T-helper 2 cell treated with Interferon-gamma antibody and Interleukin-4, amounts not matched to agents 100 ng/mL and 5 ng/mL, for 36 hours (primary cell): ENCODE results near the gene VAV2. TPM values are rescaled to one million over a fixed set of nuclear protein-coding genes. Genes with fewer than 3 reads are reported as not detected.
"Not testable (repeated sequence)": the region's sequence is repeated elsewhere in the genome, so short reads cannot be mapped to it uniquely, and the experiment has no call there.

Source experiments
- intact Hi-C: fragments of 100-400 bp; cut with micrococcal nuclease; formaldehyde crosslinking; loops from one replicate; pipeline ENCODE4 v1.15.1; 2023
- total RNA-seq: library from RNA; stranded (reverse); gene quantifications from 2 replicates; pipeline ENCODE4 v1.2.3, GENCODE V29; 2022

VAV2 gene
- total RNA-seq, 1 donor from 2014 or later, result 7.3 TPM

DNA sequence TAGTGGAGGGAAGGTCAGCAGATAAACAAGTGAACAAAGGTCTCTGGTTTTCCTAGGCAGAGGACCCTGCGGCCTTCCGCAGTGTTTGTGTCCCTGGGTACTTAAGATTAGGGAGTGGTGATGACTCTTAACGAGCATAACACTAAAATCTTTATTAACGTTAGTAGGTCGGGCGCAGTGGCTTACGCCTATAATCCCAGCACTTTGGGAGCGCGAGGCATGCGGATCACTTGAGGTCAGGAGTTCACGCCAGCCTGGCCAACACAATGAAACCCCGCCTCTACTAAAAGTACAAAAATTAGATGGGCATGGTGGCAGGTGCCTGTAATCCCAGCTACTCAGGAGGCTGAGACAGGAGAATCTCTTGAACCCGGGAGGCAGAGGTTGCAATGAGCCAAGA is 96.1 kb downstream of the VAV2 start:
- intact Hi-C loops, result not testable (repeated sequence)

DNA sequence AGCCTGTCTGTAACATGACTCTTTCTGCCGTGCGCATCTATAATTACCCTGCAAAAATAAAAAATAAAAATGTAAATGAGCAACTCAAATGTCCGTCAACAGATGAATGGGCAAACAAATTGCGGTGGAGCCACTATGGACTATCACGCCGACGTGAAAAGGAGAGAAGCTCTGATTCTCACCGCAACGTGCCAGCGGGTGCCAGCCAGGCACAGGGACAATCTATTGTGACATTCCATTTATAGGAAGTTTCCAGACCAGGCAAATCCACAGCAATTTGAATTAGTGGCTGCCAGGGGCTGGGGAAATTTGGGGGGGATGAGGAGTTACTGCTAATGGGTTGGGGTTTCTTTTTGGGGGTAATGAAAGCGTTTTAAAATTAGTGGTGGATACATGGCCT is 96.8 kb downstream of the VAV2 start:
- intact Hi-C loops, result no loop called here

DNA sequence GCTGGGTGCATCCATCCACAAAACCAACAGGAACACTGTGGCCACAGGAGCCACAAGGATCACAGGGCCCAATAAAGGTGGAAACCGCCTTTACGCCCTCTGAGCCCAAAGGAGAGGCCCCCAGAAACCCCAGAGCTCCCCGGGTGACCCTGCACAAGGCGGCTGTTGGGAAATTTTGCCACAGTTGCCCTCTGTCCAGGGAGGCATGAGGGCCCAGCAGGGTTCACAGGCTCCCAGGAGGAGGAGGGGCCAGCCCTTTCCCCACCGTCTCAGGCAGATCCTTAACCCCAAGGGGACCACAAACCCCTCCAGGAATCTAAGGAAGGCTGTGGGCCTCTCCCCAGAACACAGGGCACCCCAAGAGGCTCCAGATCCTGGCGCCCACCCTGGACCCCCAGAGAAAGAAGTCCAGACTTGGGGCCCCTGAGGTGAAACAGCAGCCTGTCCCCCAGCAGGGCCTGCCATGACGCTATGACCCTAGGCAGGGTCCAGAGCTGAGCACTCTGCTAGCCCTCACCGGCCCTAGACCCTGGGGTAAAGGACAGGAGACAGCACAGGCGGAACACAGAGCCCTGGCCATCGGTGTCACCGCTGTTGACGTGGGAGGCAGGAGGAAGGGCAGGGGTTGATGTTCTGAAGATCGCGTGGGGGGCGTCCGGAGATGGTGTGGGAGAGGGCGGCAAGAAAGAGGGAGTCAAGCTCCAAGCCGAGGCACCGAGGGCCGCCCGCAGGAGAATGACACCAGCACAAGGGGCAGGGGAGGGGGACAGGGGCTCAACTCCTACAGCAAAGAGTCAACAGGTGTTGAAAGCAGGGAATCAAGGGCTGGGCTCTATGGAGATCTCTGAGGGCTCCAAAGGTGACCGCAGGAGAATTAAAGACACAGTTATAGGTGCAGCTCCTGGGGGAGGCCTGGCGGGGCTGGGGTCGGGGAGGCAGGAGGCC is 97.5 kb downstream of the VAV2 start:
- intact Hi-C loops, result no loop called here

DNA sequence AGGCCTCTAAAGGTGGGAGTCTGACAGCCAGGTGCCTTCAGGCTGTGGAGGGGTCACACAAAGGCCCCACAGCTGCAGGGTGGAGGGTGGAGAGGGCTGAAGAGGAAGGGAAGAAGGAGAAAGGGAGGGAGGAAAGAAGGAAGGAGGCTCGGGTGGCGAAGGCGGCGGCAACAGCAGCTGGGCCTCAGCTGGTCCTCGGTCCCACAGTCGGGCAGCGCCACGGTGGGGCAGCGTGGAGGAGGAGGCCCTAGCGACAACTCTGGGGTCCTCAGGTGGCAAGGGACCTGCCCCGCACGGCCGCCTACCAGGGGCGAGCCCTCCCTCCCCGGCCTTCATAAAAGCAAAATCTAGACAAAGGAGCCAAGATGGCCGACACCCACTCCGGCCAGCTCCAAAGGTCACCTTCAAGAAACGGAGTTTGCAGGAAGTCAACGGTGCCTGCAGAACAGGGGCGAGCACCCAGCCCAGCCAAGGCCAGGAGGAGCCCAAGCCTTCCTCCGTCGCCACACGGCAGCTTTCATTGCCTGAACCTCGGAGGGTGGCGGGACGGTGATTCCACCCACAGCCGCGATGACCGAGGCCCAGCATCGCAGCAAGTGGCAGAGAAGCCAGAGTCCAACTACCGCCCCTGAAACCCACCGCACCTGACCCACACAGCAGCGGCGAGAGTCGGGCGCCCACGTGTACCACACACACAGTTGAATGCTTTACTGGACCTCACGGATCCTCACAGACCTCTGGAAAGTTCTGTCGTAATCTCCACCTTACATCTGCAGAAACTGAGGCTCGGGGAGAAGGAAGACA is 98.7 kb downstream of the VAV2 start:
- intact Hi-C loops, result no loop called here

DNA sequence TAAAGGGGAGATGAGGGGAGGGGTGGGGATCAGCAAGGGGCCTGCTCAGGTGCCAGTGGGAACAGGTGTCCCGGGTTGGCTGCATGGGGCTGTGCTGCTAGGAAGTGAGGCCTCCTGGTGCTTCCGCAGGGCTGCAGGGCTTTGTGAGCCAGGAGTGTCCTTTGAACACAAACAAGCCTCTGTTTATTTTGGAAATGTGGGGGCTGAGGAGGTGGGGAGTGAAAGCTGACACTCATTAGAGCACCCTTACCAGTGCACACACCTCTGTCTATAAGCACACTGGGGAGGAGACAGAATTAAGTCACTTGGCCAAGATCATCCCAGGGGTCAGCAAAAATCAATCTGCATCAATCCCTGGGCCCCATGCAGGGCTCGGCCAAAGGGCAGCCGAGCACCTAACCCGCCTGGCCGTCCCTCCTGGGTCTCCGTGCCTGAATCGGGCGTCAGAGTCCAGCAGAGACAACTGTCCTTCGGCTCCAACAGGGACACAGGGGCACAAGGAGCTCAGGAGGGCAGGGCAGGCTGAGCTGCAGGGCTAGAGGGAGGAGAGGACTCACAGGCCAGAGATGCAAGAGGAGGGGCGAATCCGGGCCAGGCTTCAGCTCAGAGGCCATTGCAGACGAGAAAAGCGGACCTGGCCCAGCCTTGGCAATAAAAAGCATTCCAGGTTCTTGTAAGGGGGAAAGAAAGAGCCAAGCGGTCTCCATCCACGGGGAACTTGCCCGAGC is 99.8 kb downstream of the VAV2 start:
- intact Hi-C loops, result no loop called here

DNA sequence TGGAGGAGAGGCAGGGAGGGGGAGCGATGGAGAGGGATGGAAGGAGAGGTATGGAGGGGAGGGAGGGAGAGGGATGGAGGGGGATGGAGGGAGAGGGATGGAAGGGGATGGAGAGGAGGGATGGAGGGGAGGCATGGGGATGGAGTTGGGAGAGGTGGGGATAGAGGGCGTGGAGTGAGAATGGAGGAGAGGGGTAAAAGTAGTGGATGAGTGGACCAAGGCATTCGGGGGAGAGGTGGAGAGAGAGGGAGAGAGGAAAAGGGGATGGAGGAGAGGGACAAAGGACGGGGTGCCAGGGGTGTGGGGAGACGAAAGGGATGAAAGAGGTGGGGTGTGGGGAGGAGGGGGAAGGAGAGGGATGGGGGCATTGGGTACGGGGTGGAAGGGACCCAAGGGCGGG is 100.4 kb downstream of the VAV2 start:
- intact Hi-C loops, result no loop called here

DNA sequence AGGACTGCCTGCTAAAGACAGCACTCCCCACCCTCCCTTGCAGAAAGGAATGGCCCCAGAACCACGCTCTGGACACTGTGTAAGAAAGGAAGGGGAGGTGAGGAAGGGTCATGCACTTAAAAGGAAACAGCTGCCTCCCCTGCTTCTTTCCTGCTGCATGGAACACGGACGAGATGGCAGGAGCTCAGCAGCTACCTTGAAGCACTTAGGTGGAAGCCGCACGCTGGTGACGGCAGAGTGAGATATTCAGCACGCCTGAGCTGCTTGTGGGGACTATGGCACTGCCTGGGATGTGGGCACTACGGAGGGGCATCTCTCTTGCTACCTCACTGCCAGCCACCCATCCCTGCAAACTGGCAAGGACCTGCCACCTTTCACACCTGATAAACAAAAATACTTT is 101.5 kb downstream of the VAV2 start:
- intact Hi-C loops, result no loop called here

DNA sequence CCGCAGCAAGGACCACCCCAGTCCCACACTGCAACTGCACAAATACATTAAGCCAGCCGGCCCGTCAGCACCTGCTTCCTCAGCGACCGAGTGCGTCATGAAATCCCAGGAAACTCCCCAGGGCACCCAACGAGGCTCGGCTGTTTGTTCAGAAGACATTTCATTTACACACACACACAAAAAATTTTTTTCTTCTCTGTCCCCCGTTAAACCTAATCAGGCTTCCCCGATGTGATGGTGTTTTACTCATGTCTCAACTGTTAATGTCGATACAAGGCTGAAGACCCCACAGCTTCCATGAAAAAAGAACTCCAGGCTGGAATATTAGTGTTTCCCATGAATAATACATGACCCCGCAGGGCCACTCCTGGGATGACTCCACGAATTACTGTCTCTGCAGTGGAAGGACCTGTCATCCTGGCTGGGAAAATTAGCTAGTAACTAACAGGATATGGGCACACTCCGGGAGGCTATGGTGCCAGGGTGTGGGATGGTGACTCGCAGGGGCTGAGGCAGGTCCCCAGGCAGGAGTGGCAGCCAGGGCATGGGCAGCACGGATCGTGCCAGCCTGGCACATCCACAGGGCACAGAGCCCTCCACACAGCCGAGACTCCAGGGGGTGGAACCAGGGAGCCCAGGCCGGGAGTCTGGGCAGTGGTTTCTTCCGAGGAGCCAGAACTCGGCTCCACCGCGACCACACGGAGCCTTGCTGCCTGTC is 102.4 kb downstream of the VAV2 start:
- intact Hi-C loops, result no loop called here

DNA sequence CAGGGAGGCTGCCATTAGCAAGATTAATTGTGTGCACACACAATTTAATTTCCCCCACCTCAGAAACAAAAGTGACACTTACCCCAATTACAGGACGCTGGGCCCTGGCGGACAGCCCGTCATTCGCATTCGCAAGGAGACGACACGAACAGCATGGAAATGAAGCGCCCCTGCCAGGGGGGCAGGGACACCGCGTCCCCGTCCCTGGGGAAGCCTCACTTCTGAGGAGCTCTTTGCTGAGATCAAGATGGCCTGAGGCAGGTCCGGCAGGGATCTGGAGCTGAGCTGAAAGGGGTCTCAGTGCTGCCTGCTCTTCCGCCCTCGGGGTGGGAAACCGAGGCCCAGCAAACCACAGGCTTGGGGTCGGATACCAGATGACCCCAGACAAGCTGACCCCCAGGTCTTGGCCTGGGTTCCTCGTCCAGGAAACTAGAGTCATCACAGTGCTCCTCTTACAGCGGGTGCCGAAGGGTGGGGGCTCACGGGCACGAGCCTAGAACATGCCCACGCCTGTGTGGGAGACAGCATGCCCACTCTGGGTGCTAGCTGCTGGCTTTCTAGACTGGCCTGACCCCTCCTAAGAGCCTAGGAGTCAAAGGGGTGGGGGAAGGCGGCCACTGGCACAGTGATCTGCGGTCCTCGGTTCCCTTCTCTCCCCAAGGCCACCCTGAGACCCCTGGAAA is 103.2 kb downstream of the VAV2 start:
- intact Hi-C loops, result no loop called here

DNA sequence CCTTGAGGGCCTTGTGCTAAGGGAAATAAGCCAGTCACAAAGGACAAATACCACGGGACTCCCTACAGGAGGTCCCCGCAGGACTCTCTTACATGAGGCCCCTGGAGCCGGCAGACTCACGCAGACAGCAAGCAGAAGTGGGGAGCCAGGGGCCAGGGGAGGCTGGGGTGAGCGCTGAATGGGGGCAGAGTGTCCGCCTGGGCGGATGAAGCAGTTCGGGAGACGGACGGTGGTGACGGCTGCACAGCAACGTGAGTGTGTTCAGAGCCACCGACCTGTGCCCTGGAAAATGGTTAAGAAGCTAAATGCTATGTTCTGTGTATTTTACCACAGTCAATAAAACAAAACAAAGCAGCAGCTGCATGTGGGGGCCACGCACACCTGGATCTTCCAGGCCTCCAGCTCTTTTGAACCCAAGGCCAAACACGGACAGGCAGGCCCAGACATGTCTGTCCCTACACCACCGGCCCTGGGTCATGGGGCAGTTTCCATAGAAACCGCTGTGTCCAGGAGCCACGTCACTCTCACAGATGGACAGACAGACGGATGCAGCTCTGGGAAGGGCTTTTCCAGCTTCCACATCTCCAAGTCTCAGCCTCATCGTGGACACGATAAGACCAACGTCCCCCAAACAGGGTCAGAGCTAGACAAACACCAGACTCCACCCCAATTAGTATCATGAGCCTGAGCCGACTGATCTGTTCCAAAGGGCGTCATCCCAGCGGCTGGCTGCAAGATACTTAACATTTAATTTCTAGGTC is 103.9 kb downstream of the VAV2 start:
- intact Hi-C loops, result no loop called here

DNA sequence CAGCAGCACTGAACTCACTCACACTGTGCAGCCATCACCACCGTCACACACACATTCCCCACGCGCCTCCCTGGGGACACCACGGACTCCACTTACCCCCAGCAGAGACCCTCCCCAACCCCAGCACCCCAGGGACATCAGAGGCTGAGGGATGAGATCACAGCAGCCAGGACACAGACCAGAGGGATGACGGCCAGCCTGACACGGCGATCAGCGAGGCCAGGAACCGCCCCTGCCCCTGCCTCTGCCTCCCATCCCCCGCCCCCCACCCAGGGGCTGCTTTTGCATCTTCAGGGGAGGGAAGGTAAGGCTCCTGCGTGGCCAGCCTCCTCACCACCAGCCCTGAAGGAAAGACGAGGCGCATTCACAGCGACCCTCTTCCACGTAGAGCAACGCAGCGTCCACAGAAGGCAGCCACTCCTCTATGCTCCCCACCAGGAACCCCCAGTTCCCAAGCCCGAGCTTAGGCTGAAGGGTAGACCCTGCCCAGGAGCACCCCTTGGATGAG is 104.5 kb downstream of the VAV2 start:
- intact Hi-C loops, result no loop called here

DNA sequence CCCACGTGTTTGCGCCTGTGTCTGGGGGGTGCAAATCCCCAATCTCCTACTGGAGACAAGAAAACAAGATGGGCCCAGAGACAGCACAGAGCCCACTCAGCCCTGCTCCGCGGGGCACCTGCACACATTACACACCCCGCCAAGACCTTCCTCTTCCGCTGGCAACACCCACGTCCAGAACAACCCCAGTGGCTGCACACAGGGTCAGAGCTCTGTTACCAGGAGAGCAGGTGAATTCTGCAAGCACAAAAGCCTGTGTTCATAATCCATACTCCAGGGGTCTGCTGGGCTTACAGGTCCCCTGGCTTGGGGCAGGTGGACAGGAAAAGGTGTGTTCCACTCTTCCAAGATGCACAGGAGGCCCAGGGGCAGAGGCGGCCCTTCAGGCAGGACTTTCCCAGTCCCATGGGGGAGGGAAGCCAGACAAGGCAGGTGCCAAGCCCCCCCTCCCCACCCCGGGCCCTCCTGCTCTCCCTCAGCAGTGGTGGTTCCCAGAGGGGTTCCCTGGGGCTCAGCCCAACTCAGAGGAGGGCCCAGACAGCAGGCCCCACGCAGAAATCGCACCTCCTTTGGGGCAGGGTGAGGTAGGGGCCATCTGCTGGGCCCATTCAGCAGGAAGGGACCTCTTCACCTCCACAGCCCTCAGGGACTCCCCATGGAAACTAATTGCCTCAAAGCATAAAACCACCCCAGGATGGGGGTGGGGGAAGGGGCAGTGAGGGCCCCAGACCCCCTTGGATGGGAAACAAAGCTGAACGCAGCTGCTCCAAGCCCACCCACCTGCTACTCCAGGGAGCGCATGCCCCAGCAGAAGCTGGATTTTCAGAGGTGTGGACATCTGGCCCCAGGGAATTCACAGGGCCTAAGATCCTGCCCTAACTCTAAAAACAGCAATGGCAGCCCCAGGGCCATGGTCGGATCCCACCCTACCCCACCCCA is 105.3 kb downstream of the VAV2 start:
- intact Hi-C loops, result no loop called here

DNA sequence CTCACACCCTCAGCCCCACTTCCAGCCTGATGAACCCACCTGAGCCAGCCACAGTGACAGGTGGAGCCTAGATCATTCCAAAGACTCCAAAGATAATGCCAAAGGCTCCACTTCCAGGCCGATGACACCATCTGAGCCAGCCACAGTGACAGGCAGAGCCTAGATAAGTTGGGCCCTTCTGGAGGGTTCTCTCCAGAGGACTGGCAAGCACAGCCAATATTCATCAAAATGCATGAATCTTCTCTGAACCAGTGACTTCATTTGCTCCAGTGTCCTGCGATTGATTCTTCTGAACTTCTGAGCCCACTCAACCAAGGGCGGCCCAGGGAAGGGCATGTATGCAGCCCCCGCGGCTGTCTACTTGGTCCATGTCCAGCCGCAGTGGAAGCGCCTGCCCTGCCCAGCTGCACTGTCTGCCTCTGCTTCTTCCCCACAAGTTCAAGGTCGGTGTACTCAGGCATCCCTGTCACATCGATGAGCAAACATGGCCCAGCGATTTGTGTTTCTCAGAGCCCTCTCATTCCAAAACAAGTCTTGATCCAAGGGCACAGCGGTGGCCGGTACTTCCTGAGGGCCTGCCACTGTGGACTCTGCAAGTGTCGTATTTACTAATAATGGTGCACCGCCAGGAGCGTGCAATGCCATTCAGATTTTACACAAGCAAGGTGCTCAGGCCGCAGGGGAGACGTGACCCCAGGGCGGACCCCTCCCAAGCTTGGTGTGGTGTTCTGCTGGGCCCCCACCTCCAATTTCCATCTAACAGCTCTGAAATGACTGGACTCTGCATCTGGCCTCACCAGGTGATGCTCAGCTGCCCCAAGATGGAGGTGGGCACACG is 107.0 kb downstream of the VAV2 start:
- intact Hi-C loops, result no loop called here

DNA sequence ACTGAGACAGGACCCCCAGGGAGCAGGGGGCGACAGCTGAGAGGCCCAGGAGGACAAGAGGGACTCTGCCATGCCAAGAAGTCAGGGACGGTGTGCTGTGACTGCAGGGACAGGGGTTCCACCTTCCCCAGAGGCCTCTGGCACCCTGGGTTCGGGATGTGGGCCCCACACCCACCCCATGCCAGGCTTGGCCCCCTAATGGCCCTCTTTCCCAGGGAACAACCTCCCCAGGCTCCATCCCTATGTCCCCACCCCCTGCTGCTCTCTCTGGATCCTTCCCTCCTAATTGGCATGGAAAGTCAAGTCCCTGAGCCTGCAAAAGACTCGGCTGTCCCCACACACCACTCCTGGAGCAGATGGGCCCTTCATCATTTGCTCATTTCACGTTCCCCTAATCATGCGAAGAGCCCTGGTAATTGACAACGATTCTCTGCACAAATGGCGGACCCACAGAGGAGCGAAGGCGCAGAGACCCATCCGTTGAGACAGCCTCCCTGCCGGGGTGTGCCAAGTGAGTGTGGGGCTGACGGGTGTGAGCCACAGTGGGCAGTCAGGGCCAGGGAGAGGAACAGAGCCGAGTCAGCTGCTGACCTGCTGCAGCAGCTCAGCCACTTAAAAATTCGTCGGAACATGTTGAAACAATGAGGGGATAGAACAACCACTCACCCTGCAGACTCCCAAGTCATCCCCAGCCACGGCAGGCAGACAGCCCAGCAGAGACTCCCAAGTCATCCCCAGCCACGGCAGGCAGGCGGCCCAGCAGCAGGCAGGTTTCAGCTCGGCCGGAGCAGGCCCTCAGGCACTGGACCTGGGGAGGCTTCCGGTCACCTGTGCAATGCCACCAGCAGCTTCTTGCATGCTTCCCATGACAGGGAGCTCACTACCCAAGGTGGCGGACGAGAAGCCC is 109.0 kb downstream of the VAV2 start:
- intact Hi-C loops, result no loop called here

DNA sequence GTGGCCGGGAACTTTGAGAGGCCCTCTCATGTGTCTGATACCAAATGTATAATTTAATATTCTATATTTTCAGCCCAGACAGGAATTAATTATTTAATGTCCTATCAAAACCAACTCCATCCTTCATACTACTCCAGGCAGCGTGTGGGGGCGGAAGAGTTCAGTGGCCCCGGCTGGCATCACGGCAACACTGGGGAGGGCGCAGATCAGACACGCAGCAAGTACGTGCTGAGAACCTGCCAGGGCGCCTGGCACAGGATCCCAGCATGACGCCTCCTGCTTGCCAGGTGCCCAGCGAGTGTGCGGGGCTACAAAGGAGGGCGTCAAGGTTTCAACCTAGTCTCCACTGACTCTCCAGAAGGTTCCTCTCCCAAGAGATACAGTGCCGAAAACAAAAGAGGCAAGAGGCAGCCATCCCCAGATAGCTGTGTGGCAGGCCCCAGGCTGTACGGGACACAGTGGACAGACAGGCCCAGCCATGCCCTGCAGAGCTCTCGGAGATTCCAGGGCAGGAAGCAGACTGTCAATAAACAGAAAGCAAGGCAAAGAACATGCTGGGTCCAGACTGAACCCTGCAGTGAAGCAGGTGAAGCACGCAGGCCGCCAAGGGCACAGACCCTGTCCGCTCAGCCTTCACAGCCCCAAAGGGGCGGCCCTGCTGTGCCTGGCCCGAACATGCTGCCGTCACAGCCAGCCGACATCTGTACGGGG is 110.3 kb downstream of the VAV2 start:
- intact Hi-C loops, result no loop called here
